K562 (cell line): ENCODE measurements around the gene ARL6IP4. TPM values are rescaled to one million over a fixed set of nuclear protein-coding genes. Genes with fewer than 3 reads are reported as not detected.

Experiments used
- CSDE1 ChIP-seq, 2 experiments: fragments of 450-650 bp; IDR thresholded peaks; 2 replicates each; pipeline ENCODE4 v1.6.1; 2016; ENCODE audit warnings: mild to moderate bottlenecking in 1 of 2
- DMBX1 ChIP-seq: fragments of 250-450 bp; sonication (Bioruptor Pico); IDR thresholded peaks from 2 replicates; pipeline ENCODE4 v1.8.0; 2022; ENCODE audit warnings: inconsistent platforms, mild to moderate bottlenecking, moderate library complexity, borderline replicate concordance
- HLTF ChIP-seq: fragments of 450-650 bp; IDR thresholded peaks from 2 replicates; pipeline ENCODE4 v1.6.1; 2016
- JUND ChIP-seq, 2 experiments: IDR thresholded peaks; 2 replicates in 1 of 2; 3 replicates in 1 of 2; pipeline ENCODE4 v1.6.1; 2011; ENCODE audit warnings: borderline replicate concordance in 2 of 2, low read depth in 2 of 2, low read length in 2 of 2, improper control_type of control experiment in 1 of 2, missing biosample characterization in 1 of 2, missing genetic modification characterization in 1 of 2, missing genetic modification reagents in 1 of 2
- KDM5B ChIP-seq: fragments of 200-600 bp; sonication (generic); IDR thresholded peaks from 2 replicates; pipeline ENCODE4 v1.6.1; 2012; ENCODE audit warnings: low read depth, mild to moderate bottlenecking, moderate library complexity, low read length, control low read depth, inconsistent platforms; ENCODE audit not compliant: insufficient replicate concordance
- KLF16 ChIP-seq: IDR thresholded peaks from 2 replicates; pipeline ENCODE4 v1.6.1; 2016; ENCODE audit warnings: antibody characterized with exemption
- NCOA1 ChIP-seq: fragments of 450-650 bp; IDR thresholded peaks from 2 replicates; pipeline ENCODE4 v1.6.1; 2016; ENCODE audit warnings: low read depth
- NCOA6 ChIP-seq: fragments of 450-650 bp; IDR thresholded peaks from 2 replicates; pipeline ENCODE4 v1.6.1; 2017; ENCODE audit warnings: mild to moderate bottlenecking
- NFYB ChIP-seq: IDR thresholded peaks from 2 replicates; pipeline ENCODE4 v1.6.1; 2011; ENCODE audit warnings: mild to moderate bottlenecking, moderate library complexity; ENCODE audit not compliant: insufficient read length; ENCODE audit errors: extremely low read depth
- RAD51 ChIP-seq: fragments of 450-650 bp; IDR thresholded peaks from 2 replicates; pipeline ENCODE4 v1.7.1; 2016; ENCODE audit warnings: low read depth, mild to moderate bottlenecking, borderline replicate concordance
- ZBTB1 ChIP-seq: sonication (generic); formaldehyde crosslinking; IDR thresholded peaks from 2 replicates; pipeline ENCODE4 v1.8.1; 2023; ENCODE audit warnings: missing genetic modification reagents, low read depth, mild to moderate bottlenecking, borderline replicate concordance
- ZFX ChIP-seq: sonication (generic); formaldehyde crosslinking; IDR thresholded peaks from 2 replicates; pipeline ENCODE4 v1.8.0; 2022; ENCODE audit warnings: mild to moderate bottlenecking, missing genetic modification reagents, moderate library complexity
- ZNF197 ChIP-seq: fragments of 200-800 bp; sonication (Bioruptor generic); IDR thresholded peaks from 2 replicates; pipeline ENCODE4 v1.6.1; 2016; ENCODE audit warnings: low read depth, missing genetic modification characterization, missing compliant biosample characterization
- ZNF785 ChIP-seq: fragments of 250-450 bp; sonication (Bioruptor Pico); IDR thresholded peaks from 2 replicates; pipeline ENCODE4 v1.4.0; 2020; ENCODE audit warnings: mild to moderate bottlenecking
- polyA plus RNA-seq, 8 experiments: library from polyadenylated mRNA; depleted of rRNA in 4 of 8; stranded (reverse) in 5 of 8; unstranded in 3 of 8; fragments of >200 nt; fragmentation: Nextera tagmentation in 2 of 8; fragmentation: Illumina TruSeq in 1 of 8; extraction: Ambion mirVana in 2 of 8; extraction: Trizol in 1 of 8; gene quantifications; 2 replicates each; pipeline versions ENCODE4 v1.2.1 to v1.2.3, GENCODE V29; 2011 to 2014; ENCODE audit warnings: inconsistent platforms in 1 of 8, missing spikeins in 1 of 8
- total RNA-seq, 7 experiments: library from RNA; depleted of rRNA in 6 of 7; stranded (reverse); fragments of >200 nt in 6 of 7; fragmentation: Illumina TruSeq in 2 of 7; extraction: Trizol in 2 of 7; gene quantifications; 2 replicates each; pipeline versions ENCODE4 v1.2.1 to v1.2.3, GENCODE V29; 2011 to 2021; ENCODE audit warnings: low replicate concordance in 1 of 7
- TF ChIP-seq, protein P1 (sequence below): sonication (generic); formaldehyde crosslinking; IDR thresholded peaks from 2 replicates; pipeline ENCODE4 v1.9.0; 2022; ENCODE audit warnings: mild to moderate bottlenecking, missing genetic modification reagents
- TF ChIP-seq, protein P2 (sequence below): fragments of 250-450 bp; sonication (Bioruptor Pico); IDR thresholded peaks from 2 replicates; pipeline ENCODE4 v1.9.0; 2021; ENCODE audit warnings: mild to moderate bottlenecking, inconsistent platforms
- TF ChIP-seq, protein P3 (sequence below): fragments of 250-450 bp; sonication (Bioruptor Pico); IDR thresholded peaks from 2 replicates; pipeline ENCODE4 v1.8.0; 2021; ENCODE audit warnings: moderate library complexity, mild to moderate bottlenecking, inconsistent platforms

The ARL6IP4 gene
- total and polyA plus RNA-seq, 9 of the 15 experiments (the other 6 are each of a cell fraction or from before 2014, with no cell fraction given), result 2.4 to 255 (median 151) TPM

DNA sequence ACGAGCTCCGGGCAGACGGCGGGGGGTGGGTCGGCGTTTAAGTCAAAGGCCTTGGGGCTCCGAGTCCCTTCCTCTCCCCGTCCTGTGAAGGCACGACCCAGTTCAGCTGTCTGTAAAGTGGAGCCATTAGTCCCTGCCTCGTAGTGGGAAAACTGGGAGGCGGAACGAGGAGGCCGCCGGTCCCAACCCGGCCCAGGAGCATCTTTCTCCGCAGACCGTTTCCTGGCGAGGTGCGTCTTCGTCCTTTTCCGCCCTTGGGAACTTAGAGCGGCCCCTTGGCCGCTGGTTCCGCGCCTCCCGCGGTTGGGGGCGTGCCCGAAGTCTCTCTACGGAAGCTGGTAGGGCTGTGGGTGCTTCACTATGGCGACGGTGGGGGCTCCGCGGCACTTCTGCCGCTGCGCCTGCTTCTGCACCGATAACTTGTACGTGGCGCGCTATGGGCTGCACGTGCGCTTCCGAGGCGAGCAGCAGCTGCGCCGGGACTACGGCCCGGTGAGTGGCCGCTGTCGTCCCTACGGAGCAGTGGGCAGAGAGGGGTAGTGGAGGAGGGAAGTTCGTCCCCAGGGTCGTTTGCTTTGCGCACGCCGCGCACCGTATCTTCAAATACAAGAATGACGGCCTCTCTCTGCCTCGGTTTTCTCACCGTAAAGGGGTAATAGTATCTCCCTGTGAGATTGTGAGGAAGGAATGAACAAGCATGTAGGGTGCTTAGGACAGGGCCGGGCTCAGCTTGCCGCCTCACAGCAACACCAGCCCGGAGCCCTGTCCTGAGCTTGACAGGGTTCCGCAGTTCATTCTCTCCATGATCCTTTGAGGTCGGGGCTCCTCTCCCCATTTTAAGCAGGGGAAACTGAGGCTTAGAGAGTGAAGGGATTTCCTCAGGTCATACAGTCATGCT, 5.3 kb upstream of the ARL6IP4 start, which contains the start of gene OGFOD2 (continued):
- TF ChIP-seq CSDE1 (IDR thresholded peaks at IDR 0.05), result 0 out of 4 replicates have a peak, but pooled peaks of 1 of the 2 experiments have one; percentile 13
- no peak; the same call in 1 of the 2 replicates for TF ChIP-seq NCOA6
- no peak for TF ChIP-seq NFYB
- no peak for TF ChIP-seq ZNF785 (CRISPR knock-in tag)
- no peak for TF ChIP-seq HLTF
- TF ChIP-seq KDM5B, result peak; percentile 66
- TF ChIP-seq ZFX, result peak; percentile 71
- TF ChIP-seq, protein P1, sequence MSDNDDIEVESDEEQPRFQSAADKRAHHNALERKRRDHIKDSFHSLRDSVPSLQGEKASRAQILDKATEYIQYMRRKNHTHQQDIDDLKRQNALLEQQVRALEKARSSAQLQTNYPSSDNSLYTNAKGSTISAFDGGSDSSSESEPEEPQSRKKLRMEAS (CRISPR knock-in tag), result peak; percentile 95
- no peak for TF ChIP-seq ZBTB1 (CRISPR knock-in tag)
- TF ChIP-seq, protein P2, sequence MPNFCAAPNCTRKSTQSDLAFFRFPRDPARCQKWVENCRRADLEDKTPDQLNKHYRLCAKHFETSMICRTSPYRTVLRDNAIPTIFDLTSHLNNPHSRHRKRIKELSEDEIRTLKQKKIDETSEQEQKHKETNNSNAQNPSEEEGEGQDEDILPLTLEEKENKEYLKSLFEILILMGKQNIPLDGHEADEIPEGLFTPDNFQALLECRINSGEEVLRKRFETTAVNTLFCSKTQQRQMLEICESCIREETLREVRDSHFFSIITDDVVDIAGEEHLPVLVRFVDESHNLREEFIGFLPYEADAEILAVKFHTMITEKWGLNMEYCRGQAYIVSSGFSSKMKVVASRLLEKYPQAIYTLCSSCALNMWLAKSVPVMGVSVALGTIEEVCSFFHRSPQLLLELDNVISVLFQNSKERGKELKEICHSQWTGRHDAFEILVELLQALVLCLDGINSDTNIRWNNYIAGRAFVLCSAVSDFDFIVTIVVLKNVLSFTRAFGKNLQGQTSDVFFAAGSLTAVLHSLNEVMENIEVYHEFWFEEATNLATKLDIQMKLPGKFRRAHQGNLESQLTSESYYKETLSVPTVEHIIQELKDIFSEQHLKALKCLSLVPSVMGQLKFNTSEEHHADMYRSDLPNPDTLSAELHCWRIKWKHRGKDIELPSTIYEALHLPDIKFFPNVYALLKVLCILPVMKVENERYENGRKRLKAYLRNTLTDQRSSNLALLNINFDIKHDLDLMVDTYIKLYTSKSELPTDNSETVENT (CRISPR knock-in tag), result peak; percentile 76; the same call in 1 of the 2 replicates
- 0 out of 2 replicates have a peak, but pooled peaks have one; percentile 36 for TF ChIP-seq KLF16
- TF ChIP-seq RAD51, result peak; percentile 10; the same call in 1 of the 2 replicates
- TF ChIP-seq, protein P3, sequence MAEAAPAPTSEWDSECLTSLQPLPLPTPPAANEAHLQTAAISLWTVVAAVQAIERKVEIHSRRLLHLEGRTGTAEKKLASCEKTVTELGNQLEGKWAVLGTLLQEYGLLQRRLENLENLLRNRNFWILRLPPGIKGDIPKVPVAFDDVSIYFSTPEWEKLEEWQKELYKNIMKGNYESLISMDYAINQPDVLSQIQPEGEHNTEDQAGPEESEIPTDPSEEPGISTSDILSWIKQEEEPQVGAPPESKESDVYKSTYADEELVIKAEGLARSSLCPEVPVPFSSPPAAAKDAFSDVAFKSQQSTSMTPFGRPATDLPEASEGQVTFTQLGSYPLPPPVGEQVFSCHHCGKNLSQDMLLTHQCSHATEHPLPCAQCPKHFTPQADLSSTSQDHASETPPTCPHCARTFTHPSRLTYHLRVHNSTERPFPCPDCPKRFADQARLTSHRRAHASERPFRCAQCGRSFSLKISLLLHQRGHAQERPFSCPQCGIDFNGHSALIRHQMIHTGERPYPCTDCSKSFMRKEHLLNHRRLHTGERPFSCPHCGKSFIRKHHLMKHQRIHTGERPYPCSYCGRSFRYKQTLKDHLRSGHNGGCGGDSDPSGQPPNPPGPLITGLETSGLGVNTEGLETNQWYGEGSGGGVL (CRISPR knock-in tag), result no peak
- peak; percentile 39; the same call in 1 of the 2 replicates for TF ChIP-seq NCOA1
- TF ChIP-seq JUND (IDR thresholded peaks at IDR 0.05; ENCODE audit: borderline replicate concordance, low read depth, low read length), result peak; percentile 65
- no peak; the same call in 2 of the 3 replicates for TF ChIP-seq JUND (tag; IDR thresholded peaks at IDR 0.05; ENCODE audit: borderline replicate concordance, low read depth, low read length)
- TF ChIP-seq DMBX1, result 0 out of 2 replicates have a peak, but pooled peaks have one; percentile 16
- TF ChIP-seq ZNF197 (CRISPR knock-in tag), result peak; percentile 17
